Measurements from ENCODE around the gene ZNF784. TPM values are rescaled to one million over a fixed set of nuclear protein-coding genes. Genes with fewer than 3 reads are reported as not detected.
A peak's percentile ranks its signal among the peaks of the same experiment; 100 is the strongest.

The ZNF784 gene
- total RNA-seq, 1 experiment from 2014 or later, result 10.2 TPM

- DNase-seq, result peak; percentile 93
- Histone ChIP-seq H3K27me3 (replicated peaks; ENCODE audit: control insufficient read depth, insufficient read depth, low read length) (no peaks in the 10 kb centered on the region), H3K9me3 (no peaks in the 10 kb centered on the region), H3K36me3 (ENCODE audit: control insufficient read depth, insufficient read depth, low read length) (no peaks in the 10 kb centered on the region), H3K4me3 (ENCODE audit: low read depth, low read length) (no peak overlapping the region), H3K4me1 (peaks cover 7% of the 10 kb centered on the region)
- Mint-ChIP-seq H3K27ac (ENCODE audit: unreplicated experiment) (peak overlapping the region; percentile 3), H3K4me1 (ENCODE audit: low read depth, unreplicated experiment) (peaks cover 30% of the 10 kb centered on the region), H3K9me3 (ENCODE audit: unreplicated experiment) (no peaks in the 10 kb centered on the region), H3K4me3 (ENCODE audit: unreplicated experiment) (peak overlapping the region; percentile 30), H3K27me3 (ENCODE audit: insufficient read depth, unreplicated experiment) (no peaks in the 10 kb centered on the region), H3K36me3 (ENCODE audit: insufficient read depth, unreplicated experiment) (peaks cover 41% of the 10 kb centered on the region)
- CTCF ChIA-PET, result interaction anchor here (0.5 to 2.3 kb wide), 24 partner anchors 8 to 1084 kb away, joined by 3 to 18 read pairs (median 5); partner anchors contain the start of genes FIZ1, HSPBP1, ISOC2 and PTPRH
- no TSS peak for BruUV-seq (replicated peaks)
- intact Hi-C loops (cut with micrococcal nuclease; ENCODE audit: unreplicated experiment), result loop anchor here (1.0 to 10.0 kb wide), 3 partner anchors 8 to 248 kb away; partner anchors contain the start of genes RPL28 and TMEM238
- POLR2A ChIA-PET, result interaction anchor here (0.5 to 1.7 kb wide), 6 partner anchors 8 to 156 kb away, joined by 3 to 12 read pairs (median 4); partner anchors contain the start of genes FIZ1 and ZNF784
- TF ChIP-seq, protein P1, sequence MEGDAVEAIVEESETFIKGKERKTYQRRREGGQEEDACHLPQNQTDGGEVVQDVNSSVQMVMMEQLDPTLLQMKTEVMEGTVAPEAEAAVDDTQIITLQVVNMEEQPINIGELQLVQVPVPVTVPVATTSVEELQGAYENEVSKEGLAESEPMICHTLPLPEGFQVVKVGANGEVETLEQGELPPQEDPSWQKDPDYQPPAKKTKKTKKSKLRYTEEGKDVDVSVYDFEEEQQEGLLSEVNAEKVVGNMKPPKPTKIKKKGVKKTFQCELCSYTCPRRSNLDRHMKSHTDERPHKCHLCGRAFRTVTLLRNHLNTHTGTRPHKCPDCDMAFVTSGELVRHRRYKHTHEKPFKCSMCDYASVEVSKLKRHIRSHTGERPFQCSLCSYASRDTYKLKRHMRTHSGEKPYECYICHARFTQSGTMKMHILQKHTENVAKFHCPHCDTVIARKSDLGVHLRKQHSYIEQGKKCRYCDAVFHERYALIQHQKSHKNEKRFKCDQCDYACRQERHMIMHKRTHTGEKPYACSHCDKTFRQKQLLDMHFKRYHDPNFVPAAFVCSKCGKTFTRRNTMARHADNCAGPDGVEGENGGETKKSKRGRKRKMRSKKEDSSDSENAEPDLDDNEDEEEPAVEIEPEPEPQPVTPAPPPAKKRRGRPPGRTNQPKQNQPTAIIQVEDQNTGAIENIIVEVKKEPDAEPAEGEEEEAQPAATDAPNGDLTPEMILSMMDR (IDR thresholded peaks at IDR 0.05; ENCODE audit: insufficient read depth in 1 of 2, low read depth in 1 of 2, low read length in 1 of 2, severe bottlenecking in 1 of 2, unreplicated experiment in 1 of 2), result peak; percentile 88
Measured at GRCh38 chr19:55632463-55632834, 8.1 kb upstream of the ZNF784 start.

- Histone ChIP-seq H3K4me1 (no peaks in the 10 kb centered on the region), H3K9me3 (0 out of 2 replicates have a peak, but pooled peaks cover 6% of the 10 kb centered on the region), H3K36me3 (ENCODE audit: control insufficient read depth, insufficient read depth, low read length) (no peaks in the 10 kb centered on the region), H3K27me3 (replicated peaks; ENCODE audit: control insufficient read depth, insufficient read depth, low read length) (no peaks in the 10 kb centered on the region), H3K4me3 (ENCODE audit: low read depth, low read length) (no peak overlapping the region)
- ChIA-PET POLR2A (interaction anchor here (0.7 to 1.1 kb wide), 2 partner anchors 27 to 191 kb away, joined by 3 to 6 read pairs; partner anchors contain the start of gene FIZ1), CTCF (interaction anchor here (0.6 to 1.5 kb wide), 2 partner anchors 122 to 136 kb away, joined by 6 to 10 read pairs; no protein-coding TSS in a partner anchor)
- no peaks in the 10 kb centered on the region for H3K9me3 Mint-ChIP-seq (ENCODE audit: unreplicated experiment)
- no TSS peak for BruUV-seq (replicated peaks)
- H3K36me3 Mint-ChIP-seq (ENCODE audit: insufficient read depth, unreplicated experiment), result peaks cover 21% of the 10 kb centered on the region
- intact Hi-C loops (cut with micrococcal nuclease; ENCODE audit: unreplicated experiment), result no loop called here
- H3K27ac Mint-ChIP-seq (ENCODE audit: unreplicated experiment), result no peak overlapping the region
- H3K4me1 Mint-ChIP-seq (ENCODE audit: low read depth, unreplicated experiment), result peaks cover 7% of the 10 kb centered on the region
- TF ChIP-seq, protein P1 (IDR thresholded peaks at IDR 0.05; ENCODE audit: insufficient read depth in 1 of 2, low read depth in 1 of 2, low read length in 1 of 2, severe bottlenecking in 1 of 2, unreplicated experiment in 1 of 2), result no peak
- DNase-seq, result no peak
- no peak overlapping the region for H3K4me3 Mint-ChIP-seq (ENCODE audit: unreplicated experiment)
- H3K27me3 Mint-ChIP-seq (ENCODE audit: insufficient read depth, unreplicated experiment), result no peaks in the 10 kb centered on the region
Measured at GRCh38 chr19:55626350-55626749, 2.0 kb upstream of the ZNF784 start.

DNA sequence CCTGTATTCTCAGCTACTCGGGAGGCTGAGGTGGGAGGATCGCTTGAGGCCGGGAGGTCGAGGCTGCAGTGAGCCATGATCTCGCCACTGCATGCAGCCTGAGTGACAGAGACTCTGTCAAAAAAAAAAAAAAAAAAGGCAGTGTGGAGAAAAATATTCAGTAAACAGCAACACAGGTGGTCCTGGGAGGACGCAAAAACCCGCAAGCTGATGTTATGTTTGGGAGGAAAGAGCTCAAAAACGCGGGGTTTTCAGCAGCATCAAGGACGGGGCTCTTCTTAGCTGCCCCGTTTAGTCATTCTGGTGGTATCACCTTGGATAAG lies 599 bp upstream of the ZNF784 start:
- TF ChIP-seq, protein P1 (IDR thresholded peaks at IDR 0.05; ENCODE audit: insufficient read depth in 1 of 2, low read depth in 1 of 2, low read length in 1 of 2, severe bottlenecking in 1 of 2, unreplicated experiment in 1 of 2), result no peak
- intact Hi-C loops (cut with micrococcal nuclease; ENCODE audit: unreplicated experiment), result loop anchor here (2.0 kb wide), 1 partner anchor 44 kb away; the partner anchor contains the start of gene ZNF579
- peaks cover 25% of the 10 kb centered on the region for H3K36me3 Mint-ChIP-seq (ENCODE audit: insufficient read depth, unreplicated experiment)
- no peaks in the 10 kb centered on the region for H3K27me3 Mint-ChIP-seq (ENCODE audit: insufficient read depth, unreplicated experiment)
- H3K4me1 Mint-ChIP-seq (ENCODE audit: low read depth, unreplicated experiment), result peaks cover 7% of the 10 kb centered on the region
- 0 out of 2 replicates have a peak, but pooled peaks cover 6% of the 10 kb centered on the region for H3K9me3 ChIP-seq
- no peak for DNase-seq
- POLR2A ChIA-PET, result interaction anchor here (0.5 to 1.5 kb wide), 12 partner anchors 8 to 323 kb away, joined by 3 to 18 read pairs (median 4); partner anchors contain the start of genes FIZ1, ISOC2, UBE2S and ZNF628
- CTCF ChIA-PET, result interaction anchor here (0.6 to 2.1 kb wide), 15 partner anchors 8 to 865 kb away, joined by 3 to 30 read pairs (median 4); partner anchors contain the start of genes KMT5C, TMEM238 and ZNF865
- H3K9me3 Mint-ChIP-seq (ENCODE audit: unreplicated experiment), result no peaks in the 10 kb centered on the region
- no peaks in the 10 kb centered on the region for H3K4me1 ChIP-seq
- peak overlapping the region; percentile 85 for H3K27ac Mint-ChIP-seq (ENCODE audit: unreplicated experiment)
- BruUV-seq (replicated peaks), result TSS peak; percentile 59
- peak overlapping the region; percentile 73 for H3K4me3 Mint-ChIP-seq (ENCODE audit: unreplicated experiment)
- H3K4me3 ChIP-seq (ENCODE audit: low read depth, low read length), result peak overlapping the region; percentile 74
- no peaks in the 10 kb centered on the region for H3K27me3 ChIP-seq (replicated peaks; ENCODE audit: control insufficient read depth, insufficient read depth, low read length)
- H3K36me3 ChIP-seq (ENCODE audit: control insufficient read depth, insufficient read depth, low read length), result no peaks in the 10 kb centered on the region

Data from Caco-2 (cell line).